ENCODE results near the gene SLC30A3. TPM values are rescaled to one million over a fixed set of nuclear protein-coding genes. Genes with fewer than 3 reads are reported as not detected.
"Not testable (repeated sequence)": the region's sequence is repeated elsewhere in the genome, so short reads cannot be mapped to it uniquely, and the experiment has no call there.

The SLC30A3 gene
- total and polyA plus RNA-seq, 10 of the 15 experiments (the other 5 are each of a cell fraction or from before 2014, with no cell fraction given) = 0.23 TPM; not detected in 9

DNA sequence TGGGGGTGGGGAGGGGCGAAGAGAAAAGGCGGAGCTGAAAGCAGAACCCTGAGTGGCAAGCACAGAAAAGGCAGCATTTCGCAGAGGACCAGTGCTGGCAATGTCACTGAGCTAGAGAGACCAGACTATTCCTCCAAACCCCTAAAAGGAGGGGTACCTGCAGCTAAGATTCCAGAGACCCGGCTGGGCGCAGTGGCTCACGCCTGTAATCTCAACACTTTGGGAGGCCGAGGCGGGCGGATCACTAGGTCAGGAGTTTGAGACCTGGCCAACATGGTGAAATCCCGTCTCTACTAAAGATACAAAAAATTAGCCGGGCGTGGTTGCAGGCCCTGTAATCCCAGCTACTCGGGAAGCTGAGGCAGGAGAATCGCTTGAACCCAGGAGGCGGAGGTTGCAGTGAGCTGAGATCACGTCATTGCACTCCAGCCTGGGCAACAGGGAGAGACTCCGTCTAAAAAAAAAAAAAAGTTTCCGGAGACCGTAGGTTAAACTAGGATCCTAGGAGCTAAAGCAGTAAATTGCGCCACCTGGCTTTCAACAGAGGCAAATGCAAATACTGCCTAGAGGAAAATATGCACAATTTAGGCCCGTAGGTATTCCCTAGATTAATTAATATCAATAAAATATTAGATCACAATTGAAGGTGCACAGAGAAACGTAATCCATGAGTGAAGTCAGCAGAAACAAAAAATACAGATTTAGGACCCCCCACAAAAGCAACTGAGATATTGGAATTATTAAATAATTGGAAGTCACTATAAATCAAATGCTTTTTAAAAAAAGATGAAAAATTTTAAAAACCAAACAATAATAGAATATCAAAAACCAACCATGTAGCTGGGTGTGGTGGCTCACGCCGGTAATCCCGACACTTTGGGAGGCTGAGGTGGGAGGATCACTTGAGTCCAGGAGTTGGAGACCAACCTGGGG lies 40.5 kb upstream of the SLC30A3 start (continued):
- TF ChIP-seq ZNF384 (IDR thresholded peaks at IDR 0.05; ENCODE audit: borderline replicate concordance, low read depth, low read length) (peak; percentile 91), EZH2 (IDR thresholded peaks at IDR 0.05; ENCODE audit: borderline replicate concordance, control insufficient read depth, low read depth, low read length) (no peak), ATF7 (IDR thresholded peaks at IDR 0.05; ENCODE audit: low read depth) (peak; percentile 67), ESRRA (IDR thresholded peaks at IDR 0.05; ENCODE audit: low read length) (no peak), PML (IDR thresholded peaks at IDR 0.05; ENCODE audit: low read length) (no peak)
- TF ChIP-seq, protein P1, sequence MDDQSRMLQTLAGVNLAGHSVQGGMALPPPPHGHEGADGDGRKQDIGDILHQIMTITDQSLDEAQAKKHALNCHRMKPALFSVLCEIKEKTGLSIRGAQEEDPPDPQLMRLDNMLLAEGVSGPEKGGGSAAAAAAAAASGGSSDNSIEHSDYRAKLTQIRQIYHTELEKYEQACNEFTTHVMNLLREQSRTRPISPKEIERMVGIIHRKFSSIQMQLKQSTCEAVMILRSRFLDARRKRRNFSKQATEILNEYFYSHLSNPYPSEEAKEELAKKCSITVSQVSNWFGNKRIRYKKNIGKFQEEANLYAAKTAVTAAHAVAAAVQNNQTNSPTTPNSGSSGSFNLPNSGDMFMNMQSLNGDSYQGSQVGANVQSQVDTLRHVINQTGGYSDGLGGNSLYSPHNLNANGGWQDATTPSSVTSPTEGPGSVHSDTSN (IDR thresholded peaks at IDR 0.05; ENCODE audit: insufficient replicate concordance, low read depth, low read length) = no peak

DNA sequence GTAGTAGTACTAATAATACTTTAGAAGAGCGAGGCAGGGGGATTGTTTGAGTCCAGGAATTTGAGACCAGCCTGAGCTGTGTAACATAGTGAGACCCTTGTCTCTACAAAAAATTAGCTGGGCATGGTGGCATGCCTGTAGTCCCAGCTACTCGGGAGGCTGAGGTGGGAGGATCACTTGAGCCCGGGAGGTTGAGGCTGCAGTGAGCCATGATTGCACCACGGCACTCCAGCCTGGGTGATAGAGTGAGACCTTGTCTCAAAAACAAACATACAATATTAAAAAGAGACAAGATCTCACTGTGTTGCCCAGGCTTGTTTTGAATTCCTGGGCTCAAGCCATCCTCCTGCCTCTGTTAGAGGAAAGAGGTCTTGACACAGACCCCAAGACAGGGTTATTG lies 37.8 kb upstream of the SLC30A3 start:
- CTCF ChIA-PET = interaction anchor here (0.6 to 4.0 kb wide), 12 partner anchors 8 to 485 kb away, joined by 3 to 51 read pairs (median 4); partner anchors contain the start of genes MPV17 and TRIM54
- H2AFZ ChIP-seq (ENCODE audit: control insufficient read depth, low read depth, low read length); in situ Hi-C loops (cut with MboI); H3K27ac ChIP-seq (ENCODE audit: control insufficient read depth, insufficient read depth); BruUV-seq (replicated peaks); H3K4me2 ChIP-seq (ENCODE audit: control insufficient read depth, insufficient read depth); DNase-seq (ENCODE audit: low read depth, low spot score); H3K4me3 ChIP-seq; H3K9me3 ChIP-seq (replicated peaks; ENCODE audit: control insufficient read depth, insufficient read depth, low read length); H3K36me3 ChIP-seq (ENCODE audit: control insufficient read depth in 2 of 2, insufficient read depth in 2 of 2, low read length in 1 of 2); H3K9ac ChIP-seq (ENCODE audit: control insufficient read depth, insufficient read depth, low read length); ATAC-seq; FAIRE-seq; POLR2A ChIA-PET; H3K4me1 ChIP-seq (ENCODE audit: control insufficient read depth, insufficient read depth, low read length); SMC1A ChIA-PET (ENCODE audit: uncharacterized antibody, unreplicated experiment); H4K20me1 ChIP-seq (ENCODE audit: control insufficient read depth, insufficient read depth); H3K79me2 ChIP-seq (ENCODE audit: control insufficient read depth, insufficient read depth, low read length); H3K27me3 ChIP-seq (replicated peaks in 1 of 2; ENCODE audit: control insufficient read depth in 2 of 2, insufficient read depth in 2 of 2, low read length in 1 of 2): not testable (repeated sequence)
- intact Hi-C loops (cut with micrococcal nuclease; ENCODE audit: unreplicated experiment) = loop anchor here (5.0 kb wide), 1 partner anchor 338 kb away; no protein-coding TSS in a partner anchor
- RAD21 ChIA-PET (ENCODE audit: unreplicated experiment) = interaction anchor here (1.1 to 3.5 kb wide), 2 partner anchors 20 to 130 kb away, joined by 4 to 25 read pairs; partner anchors contain the start of gene TRIM54
- WGBS (ENCODE audit: insufficient coverage, insufficient replicate concordance, low lambda C conversion rate, missing lambda C conversion rate) = 55% methylated on average over 4 of the region's 4 CpGs

Data from GM12878 (cell line).